Fibroblast of skin of abdomen (primary cell): ENCODE results near the gene NDRG2.
"Not testable (repeated sequence)": the region's sequence is repeated elsewhere in the genome, so short reads cannot be mapped to it uniquely, and the experiment has no call there.

Experiments used
- DNase-seq: peaks from one replicate; pipeline ENCODE4 v3.0.0-alpha.2; 2013

NDRG2 gene

DNA sequence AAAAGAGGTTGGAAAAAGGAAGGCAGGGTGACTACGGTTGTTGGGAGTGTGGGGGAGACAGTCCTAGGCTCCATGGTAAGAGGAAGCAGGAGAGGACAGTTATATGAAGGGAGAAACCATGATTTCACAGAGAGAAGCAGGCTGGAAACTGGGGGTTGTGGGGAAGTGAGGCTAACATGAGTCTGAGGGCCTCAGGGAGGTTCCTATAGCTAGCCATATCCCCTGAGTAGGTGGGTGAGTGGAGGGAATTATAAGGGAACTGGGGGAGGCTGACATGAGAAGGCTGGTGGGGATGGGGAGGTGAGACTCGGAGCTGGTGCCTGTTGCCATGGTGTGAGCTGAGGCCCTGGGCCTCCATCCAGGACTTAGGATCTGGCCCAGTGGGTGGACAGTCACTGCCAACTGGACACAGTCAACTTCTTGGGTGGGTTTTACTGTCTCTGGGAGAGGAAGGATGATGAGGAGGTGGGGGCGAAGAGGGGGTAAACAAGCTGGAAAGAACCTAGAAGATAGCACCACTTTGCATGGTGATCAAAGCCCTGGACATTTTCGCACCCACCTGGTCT lies 8.4 kb upstream of the NDRG2 start:
- no peak for DNase-seq

DNA sequence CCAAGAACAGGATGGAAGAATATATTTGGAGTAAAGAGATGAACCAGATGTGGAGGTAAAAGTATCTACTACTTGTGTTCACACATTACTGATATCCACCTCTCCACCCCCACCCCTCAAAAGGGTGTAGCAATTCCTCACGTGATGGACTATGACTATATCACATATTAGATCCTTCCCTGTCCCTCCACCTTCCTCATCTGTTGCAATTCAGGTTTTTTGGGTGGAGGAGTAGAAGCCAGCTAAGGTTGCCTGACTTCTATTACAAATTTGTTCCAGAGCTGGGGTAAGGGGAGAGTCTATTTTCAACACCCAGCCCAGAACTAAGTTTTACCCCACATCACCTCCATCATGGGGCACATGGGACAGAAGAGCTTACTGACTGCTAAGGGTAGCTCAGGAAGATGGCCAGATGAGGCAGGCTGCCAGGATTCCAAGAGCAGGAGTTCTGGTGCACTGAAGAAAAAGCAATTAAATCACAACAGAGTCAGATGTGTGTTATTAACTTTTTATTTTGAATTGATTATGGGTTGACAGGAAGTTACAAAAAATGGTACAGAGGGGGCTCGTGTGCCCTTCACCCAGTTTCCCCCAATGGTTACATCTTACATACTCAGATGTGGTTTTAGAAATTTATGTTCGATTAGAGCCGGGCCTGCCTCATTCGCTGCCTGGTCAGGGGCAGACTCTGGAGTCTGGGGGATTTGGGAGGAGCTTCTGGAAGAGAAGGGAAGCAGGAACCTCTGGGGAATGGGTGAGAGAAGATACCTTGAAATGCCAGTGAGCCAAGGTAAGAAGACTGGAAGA lies 7.7 kb upstream of the NDRG2 start:
- DNase-seq: no peak

GRCh38 chr14:21030531-21030930 lies 5.7 kb upstream of the NDRG2 start:
- DNase-seq: no peak

DNA sequence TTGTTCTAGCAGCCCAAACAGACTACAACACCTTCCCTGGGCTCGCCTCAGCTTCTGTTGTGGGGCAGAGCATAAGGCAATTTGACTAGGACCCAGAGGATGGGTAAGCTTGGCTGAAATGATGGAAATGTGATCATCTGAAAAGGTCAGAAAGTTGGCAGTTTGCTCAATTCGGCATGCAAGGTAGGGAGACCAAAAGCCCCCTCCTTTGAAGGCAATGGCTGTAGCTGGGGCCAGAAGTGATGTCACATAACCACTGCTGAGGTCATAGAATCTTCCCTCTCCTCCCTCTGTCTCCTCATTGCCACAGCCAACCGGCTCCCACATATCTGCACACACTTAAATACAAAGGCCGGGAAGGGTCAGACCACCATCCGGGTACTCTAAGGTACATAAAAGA lies 5.1 kb upstream of the NDRG2 start, which contains the start of gene TPPP2:
TSS of gene TPPP2 (plus strand) at position 301 of the 400 bp plus-strand sequence. CDS start 365 bp downstream, outside the sequence.
- DNase-seq: no peak

DNA sequence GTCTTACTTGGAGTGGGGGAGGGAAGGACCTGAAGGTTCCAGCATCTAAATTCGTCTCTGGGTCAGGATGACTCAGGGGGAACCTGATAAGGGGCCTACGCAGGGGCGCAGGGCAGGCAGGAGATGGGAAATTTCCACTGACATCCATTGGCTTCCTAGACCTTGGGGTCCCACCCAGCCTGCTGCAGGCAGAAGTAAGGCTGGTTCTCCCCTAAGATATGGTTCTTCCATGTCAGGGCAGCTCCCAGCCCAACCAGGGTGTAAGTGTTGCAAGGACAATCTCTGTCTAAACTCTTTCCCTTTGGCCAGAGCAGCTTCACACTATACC lies 2.1 kb upstream of the NDRG2 start:
- DNase-seq: no peak

GRCh38 chr14:21026274-21026987 lies 1.6 kb upstream of the NDRG2 start:
- no peak for DNase-seq

DNA sequence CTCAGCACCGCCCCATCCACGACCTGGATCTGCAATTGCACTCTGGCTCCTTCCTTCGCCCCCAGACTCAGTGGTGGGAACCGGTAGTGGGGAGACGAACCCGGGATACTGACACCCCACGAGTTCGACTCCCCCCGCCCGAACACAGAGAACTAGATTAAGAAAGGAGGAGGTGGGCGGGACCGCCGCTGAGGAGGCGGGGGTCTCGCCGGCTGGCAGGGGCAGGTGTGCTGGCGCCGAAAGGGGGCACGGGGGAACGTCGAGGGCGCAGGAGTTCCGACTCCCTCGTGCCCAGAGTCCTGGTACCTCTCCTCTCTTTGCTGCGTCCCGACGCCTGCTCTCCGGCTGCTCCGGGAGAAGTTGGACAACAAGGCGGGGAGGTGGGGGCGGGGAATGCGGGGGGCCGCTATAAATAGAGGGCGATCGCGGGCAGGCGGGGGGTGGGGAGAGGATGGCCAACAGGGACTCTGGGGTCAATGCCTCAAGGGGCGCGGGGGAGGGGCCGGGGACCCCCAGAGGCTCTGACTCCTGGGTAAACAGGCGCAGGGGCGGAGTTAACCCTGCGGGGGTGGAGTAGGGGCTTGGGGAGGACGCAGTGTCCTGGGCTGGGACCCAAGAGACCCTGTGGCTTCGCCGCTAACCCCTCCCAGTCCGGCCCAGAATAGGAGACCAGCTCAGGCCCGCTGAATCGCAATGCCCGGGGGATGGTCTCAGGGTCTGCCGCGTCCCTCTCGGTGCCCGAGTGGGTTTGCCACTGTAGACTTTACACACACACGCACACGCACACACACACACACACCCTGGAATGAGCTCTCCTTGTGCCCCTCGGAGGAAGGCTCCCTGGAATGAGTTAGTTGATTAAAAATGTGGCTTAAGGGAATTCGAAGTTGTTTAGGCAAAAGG lies 761 bp upstream of the NDRG2 start:
- no peak for DNase-seq

DNA sequence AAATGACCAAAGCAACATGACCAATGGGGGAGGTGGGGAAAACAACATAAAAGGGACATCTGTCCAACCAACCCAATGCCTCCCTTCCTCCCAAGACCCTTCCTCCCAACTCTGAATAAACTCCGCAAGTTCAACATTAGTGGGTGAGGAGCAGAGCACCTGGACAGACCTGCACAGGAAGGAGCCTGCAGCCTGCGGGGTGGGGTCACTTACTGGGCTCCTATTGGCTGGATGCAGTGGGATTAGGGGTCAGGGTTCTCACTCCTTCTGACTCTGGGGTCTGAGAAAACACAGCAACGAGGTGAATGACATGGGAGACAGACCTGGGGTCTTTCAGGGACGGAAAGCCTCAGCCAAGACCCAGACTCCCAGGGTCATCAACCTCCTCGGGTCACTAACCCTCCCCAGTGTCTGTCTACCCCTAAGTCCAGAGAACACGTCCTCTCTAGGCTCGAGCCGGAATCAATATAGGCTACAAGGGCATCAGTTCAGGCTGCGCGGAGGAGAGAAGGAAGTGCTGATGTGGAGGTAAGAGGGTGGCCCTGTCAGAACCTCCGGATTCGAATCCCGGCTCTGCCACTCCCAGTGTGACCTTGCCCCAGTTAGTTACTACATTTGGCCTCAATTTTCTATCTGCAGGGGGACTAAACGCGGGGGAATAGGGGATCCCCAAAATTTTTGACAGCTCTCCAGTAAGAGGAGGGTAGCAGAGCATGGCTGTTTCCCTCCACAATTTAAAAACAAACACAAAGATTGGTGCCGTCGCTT lies 860 bp downstream of the NDRG2 start:
- no peak for DNase-seq

DNA sequence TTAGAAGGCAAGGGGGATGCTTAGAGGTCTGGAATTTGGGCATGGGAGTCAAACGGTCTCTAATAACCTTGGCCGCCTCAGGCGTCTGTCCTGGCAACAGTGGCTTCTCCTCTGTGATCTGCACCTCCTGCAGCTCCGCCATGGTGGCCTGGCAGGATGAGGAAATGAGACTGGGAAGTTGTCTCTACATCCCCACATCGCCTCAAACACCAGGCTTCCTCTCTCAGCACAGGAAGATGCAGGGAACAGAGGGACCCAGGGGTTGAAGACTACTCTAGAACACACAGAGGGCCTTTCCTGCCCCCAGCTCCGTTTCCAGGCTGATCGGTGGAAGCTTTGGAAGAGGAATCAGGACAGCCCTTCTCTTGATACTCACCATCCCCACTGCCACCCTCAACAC lies 1.7 kb downstream of the NDRG2 start:
- no peak for DNase-seq

- no peak for DNase-seq
Measured at GRCh38 chr14:21022686-21023085, 2.2 kb downstream of the NDRG2 start.

- DNase-seq: no peak
Measured at GRCh38 chr14:21020977-21021545, 3.8 kb downstream of the NDRG2 start.

DNA sequence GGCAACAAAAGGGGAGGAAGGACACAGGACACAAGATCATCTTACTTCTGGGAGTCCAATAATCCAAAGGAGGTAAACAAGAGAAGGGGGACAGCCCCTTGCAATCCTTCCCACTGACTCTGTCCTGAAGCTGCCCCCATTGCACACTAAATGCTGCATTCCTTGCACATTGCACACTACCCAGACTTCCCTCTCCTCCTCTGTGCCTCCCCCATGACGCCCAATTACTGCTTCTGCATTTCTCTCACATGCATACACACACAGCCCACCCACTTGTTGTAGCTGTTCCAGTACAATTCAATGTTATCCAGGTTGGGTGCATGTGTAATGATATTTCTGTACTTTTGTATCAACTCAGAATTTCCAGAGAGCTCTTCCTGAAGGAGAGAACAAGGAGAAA lies 5.5 kb downstream of the NDRG2 start:
- DNase-seq: peak; percentile 54

- no peak for DNase-seq
Measured at GRCh38 chr14:21018781-21019180, 6.1 kb downstream of the NDRG2 start.

- DNase-seq: no peak
Measured at GRCh38 chr14:21018286-21018685, 6.6 kb downstream of the NDRG2 start.

- DNase-seq: no peak
Measured at GRCh38 chr14:21017528-21018245, 7.2 kb downstream of the NDRG2 start.

DNA sequence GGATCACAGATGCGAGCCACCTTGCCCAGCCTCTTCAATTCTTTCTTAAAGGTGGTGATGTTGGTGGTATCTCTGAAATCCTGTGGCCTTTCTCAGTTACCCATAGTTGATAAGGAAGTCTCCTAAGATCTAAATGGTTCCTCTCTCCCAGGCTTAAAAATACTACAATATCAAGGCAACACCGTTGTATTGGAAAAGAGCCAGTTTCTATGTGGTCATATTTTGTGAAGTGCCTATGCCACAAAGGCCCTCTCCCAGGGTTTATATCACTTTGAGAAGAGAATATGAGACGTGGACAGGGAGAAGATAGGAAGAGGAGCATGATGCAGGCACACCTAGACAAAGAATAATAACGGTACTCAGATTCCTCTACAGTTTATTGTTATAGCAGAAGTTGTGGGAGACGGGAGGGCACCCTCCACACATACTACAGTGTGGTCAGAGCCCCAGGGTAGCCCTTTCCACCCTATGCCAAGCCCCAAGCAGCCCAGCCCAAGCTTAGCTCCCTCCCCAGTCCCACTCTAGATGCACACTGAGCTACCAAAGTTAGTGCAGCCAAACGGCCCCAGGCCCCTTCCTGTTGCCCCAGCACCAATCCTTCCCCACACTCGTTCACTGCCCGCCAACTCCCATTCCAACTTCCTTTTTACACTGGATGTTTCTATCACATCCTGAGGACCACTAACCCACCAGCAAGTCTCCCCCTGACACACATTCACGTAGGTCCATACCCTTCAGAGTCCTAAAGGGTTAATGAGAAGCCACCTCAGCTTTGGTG lies 8.3 kb downstream of the NDRG2 start:
- DNase-seq: no peak

DNA sequence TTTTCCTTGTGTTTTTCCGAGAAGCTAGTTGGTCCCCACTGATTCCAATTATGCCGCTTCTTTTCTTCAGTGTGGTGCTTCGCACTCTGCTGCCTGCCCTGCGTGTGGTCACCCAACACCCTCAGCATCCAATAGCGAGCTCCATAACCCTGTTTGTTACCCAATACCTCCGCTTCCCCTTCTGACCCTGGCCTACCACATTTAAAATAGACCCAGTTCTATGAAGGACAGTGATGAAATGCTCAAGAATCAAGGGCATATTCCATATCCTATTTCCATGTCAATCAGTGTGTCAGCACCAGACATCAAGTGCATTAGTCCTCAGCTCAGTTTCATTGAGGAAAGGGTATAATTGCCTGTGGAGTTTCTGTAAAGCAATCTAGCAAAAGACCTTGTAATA lies 9.5 kb downstream of the NDRG2 start:
- no peak for DNase-seq

DNA sequence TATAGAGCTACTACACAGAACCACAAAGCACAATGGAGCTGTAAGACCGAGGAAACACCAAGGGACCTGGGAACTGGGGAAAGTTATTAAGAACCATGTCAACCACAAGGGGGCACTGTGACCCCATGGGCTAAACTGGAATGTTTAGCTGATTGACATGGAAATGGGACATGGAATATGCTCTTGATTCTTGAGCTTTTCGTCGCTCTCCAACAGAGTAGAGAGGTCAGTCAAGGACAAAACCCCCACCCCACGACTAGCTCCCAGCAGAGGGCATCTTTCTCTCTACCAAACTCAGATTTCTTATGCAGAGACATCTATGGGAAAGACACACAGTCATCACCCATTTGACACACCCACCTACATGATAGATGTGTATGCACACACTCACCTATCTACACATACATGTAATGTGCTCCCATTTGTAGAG lies 10.1 kb downstream of the NDRG2 start:
- peak; percentile 77 for DNase-seq

DNA sequence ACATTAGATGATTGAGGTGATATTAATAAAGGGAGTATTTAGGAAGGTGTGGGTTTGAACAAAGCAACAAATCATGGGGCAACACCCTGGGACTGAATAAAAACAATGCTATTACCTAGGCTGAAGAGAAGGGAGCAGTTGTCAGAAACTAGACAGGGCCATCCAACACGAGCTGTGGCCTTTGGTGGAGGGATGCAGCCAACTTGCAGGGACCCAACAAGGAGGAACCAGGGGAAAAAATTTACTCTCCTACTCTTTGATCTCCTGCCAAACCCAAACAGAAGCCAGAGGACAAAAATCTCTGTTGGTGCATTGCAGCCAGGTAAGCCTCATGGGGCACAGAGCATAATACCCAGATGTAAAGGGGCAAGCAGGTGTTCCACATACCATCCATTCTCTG lies 13.7 kb downstream of the NDRG2 start:
- no peak for DNase-seq

DNA sequence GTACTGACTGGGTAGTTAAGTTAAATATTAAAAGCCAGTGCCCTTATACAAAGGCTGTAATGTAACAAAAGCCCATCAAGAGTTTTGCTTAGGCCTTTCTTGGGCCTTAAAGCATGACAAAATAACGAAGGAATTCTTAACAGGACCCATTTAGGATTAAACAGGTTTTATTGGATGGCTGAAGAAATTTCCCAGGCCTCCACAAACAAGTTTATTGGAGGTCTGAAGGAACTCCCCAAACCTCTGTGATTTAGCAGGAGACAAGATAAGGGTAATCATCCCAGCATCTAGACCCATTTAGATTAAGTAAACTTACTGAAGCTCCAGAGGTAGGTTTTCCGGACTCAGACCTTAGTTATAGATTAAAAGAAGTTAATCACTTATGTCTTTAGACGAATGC lies 15.1 kb downstream of the NDRG2 start:
- not testable (repeated sequence) for DNase-seq
